Erythroblast (primary cell): ENCODE measurements around the gene WDR4.
"Not testable (repeated sequence)": the region's sequence is repeated elsewhere in the genome, so short reads cannot be mapped to it uniquely, and the experiment has no call there.

Experiments used
- DNase-seq, 2 experiments: peaks; one replicate each; lab custom pipeline; 2025; lab: John Stamatoyannopoulos, UW
- GATA1 ChIP-seq: IDR thresholded peaks from 2 replicates; pipeline ENCODE4 v1.6.1; 2011; ENCODE audit warnings: low read depth, mild to moderate bottlenecking, control low read depth, low read length, moderate library complexity
- POLR2A ChIP-seq: IDR thresholded peaks from 2 replicates; pipeline ENCODE4 v1.6.1; 2011; ENCODE audit warnings: mild to moderate bottlenecking, low read length

Gene WDR4

GRCh38 chr21:42835211-42835610 lies 44.1 kb downstream of the WDR4 start:
- TF ChIP-seq GATA1 (no peak), POLR2A (no peak)
- no peak for DNase-seq

DNA sequence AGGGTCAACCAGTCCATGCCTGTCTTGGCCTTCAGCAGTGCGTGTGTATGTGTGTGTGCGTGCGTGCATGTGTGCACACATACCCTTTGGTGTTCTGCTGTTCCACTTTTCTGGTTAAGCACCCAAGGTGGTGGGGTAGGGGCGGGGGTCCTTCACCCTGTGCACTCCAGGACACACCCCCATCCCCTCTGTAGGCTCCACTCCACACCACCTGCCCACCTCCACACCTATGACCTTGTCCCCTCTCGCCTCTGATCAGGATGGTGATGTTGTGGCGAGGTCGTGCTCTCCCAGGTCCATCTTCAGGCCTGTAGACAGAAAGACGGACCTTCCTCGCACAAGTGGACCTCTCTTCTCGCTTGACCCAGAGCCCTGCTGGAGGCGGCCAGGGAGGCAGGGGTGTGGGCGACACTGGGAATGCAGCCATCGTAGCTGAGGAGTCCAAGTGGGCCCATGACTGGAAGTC lies 44.6 kb downstream of the WDR4 start:
- DNase-seq, result no peak
- TF ChIP-seq POLR2A (no peak), GATA1 (no peak)

- DNase-seq, result no peak
- no peak for TF ChIP-seq GATA1
- TF ChIP-seq POLR2A, result no peak
These were observed 45.2 kb downstream of the WDR4 start for GRCh38 chr21:42833859-42834725.

- TF ChIP-seq POLR2A, result no peak
- TF ChIP-seq GATA1, result no peak
- DNase-seq, result peak; percentile 30 to 38
These were observed 45.9 kb downstream of the WDR4 start for GRCh38 chr21:42833439-42833815.

- DNase-seq, result not testable (repeated sequence)
These were observed 47.1 kb downstream of the WDR4 start for GRCh38 chr21:42832321-42832630.

DNA sequence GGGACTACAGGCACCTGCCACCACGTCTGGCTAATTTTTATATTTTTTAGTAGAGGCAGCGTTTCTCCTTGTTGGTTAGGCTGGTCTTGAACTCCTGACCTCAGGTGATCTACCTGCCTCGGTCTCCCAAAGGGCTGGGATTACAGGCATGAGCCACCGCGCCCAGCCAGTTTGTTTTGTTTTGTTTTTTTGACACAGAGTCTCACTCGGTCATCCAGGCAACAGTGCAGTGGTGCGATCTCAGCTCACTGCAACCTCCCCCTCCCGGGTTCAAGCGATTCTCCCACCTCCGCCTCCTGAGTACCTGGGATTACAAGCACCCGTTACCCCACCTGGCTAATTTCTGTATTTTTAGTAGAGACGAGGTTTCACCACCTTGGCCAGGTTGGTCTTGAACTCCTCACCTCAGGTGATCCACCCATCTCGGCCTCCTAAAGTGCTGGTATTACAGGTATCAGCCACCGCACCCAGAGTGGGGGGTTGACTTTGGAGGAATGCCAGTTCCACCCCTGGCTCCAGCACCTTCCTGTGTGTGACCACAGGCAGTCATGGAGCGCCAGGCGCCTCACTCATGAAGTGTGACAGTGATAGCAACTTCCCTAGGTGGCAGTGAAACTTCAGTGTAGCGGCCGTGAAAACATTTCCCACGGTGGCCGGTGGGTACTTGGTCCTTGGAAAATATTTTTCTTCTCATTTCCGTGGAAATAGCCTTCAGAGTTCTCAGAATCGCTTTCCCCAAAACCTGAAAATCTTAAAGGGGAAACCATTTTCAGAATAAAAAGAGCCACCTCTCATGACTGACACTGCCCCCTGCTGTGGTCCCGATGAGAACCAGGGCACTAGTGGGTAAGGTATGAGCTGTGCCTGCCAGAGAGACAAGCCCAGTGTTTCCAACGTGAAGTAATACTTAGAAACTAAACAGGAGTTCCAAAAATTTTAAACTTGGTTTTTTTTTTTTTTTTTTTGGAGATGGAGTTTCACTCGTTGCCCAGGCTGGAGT lies 48.6 kb downstream of the WDR4 start:
- TF ChIP-seq GATA1 (no peak), POLR2A (no peak)
- DNase-seq, result peak in 1 of 2 experiments; percentile 10

GRCh38 chr21:42829954-42830353 lies 49.4 kb downstream of the WDR4 start:
- TF ChIP-seq GATA1 (no peak), POLR2A (no peak)
- no peak for DNase-seq

DNA sequence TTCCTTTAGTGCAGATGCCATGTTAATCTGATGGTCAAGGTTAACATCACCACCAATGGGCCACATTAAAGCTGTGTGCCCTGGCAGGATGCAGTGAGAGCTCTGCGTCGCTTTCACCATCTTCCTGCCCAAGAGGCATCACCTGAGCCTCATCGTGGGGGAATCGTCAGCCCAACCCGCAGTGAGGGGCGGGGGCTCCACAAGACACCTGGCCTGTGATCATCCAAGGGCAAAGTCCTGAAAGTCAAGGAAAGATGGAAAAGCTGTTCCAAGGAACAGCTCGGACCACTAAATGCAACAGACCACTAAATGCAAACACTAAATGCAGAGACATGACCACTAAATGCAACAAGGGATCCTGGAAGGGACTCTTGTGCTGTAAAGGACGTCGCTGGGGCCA lies 49.9 kb downstream of the WDR4 start:
- DNase-seq, result no peak
- no peak for TF ChIP-seq GATA1
- no peak for TF ChIP-seq POLR2A

- TF ChIP-seq GATA1 (no peak), POLR2A (no peak)
- DNase-seq, result no peak
These were observed 51.8 kb downstream of the WDR4 start for GRCh38 chr21:42827588-42827987.

DNA sequence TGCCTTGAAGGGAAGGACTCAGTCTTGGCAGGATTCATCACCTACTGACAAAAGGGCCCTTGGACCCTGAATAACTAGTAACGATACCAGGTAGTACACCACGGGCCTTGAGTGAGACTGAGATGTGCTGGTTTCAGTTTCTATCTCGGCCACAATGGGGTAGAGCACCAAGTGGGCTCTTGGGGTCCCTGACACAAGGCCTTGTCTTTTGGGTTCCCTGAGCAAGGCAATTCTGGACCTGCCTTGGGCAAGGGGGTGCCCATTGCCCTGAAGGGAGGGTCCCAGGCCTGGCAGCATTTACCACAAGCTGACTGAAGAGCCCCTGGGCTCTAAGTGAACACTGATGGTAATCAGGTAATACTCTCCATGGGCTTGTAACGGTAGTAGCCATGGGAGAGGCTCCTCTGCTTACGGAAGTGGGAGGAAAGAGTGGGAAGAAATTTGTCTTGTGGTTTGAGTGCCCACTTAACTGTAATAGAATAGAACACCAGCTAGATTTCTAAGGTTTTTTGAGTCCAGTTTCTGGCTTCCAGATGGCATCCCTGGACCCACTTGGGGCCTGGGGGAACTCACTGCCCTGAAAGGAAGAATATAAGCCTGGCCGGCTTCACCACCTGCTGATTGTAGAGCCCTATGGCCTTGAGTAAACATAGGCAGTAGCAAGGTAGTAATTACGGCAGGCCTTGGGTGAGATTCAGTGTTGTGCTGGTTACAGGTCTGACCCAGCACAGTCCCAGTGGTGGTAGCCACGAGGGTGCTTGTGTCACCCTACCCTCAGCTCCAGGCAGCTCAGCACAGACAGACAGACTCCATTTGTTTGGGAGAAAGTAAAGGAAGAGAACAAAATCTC lies 58.5 kb downstream of the WDR4 start:
- TF ChIP-seq POLR2A, result no peak
- no peak for TF ChIP-seq GATA1
- no peak for DNase-seq

DNA sequence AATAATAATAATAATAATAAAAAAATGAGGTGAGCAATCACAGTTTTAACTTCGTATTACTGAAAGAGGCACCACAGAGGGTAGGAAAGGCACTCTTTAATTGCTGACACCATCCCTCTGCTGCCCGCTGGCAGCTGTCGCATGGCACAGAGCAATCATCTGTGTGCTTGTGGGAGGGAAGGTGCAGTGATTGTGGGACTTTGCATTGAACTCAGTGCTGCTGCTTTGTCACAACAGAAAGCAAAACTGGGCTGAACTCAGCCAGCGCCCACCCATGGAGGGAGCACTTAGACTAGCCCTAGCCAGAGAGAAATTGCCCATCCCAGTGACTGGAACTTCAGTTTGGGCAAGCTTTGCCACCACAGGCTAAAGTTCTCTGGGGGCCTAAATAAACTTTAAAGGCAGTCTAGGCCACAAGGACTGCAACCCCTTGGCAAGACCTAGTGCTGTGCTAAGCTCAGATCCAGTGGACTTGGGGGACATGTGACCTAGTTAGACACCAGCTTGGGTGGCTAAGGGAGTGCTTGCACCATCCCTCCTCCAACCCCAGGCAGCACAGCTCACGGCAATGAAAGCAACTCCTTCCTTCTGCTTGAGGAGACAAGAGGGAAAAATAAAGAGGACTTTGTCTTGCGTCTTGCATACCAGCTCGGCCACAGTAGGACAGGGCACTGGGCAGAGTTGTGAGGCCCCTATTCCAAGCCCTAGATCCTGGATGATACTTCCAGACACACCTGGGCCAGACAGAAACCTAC lies 59.3 kb downstream of the WDR4 start:
- TF ChIP-seq POLR2A (no peak), GATA1 (no peak)
- DNase-seq, result no peak

DNA sequence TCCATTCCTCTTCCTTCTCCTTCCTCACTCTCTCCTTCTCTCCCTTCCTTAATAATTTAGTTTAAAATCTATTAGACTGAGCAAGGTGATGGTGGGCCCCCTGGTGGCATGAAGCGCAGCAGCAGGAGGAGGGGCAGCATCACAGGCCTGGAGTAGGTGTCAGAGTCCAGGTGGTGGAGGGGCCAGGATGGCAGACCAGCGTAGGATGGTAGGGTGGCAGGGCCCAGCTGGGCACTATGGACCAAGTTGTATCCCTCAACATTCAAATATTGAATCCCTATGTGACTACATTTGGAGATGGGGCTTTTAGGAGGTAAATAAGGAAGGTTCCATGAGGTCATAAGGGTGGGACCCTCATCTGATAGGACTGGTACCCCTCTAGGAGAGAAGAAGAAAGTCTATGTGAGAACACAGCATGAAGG lies 61.0 kb downstream of the WDR4 start:
- no peak for TF ChIP-seq POLR2A
- TF ChIP-seq GATA1, result no peak
- peak; percentile 39 to 52 for DNase-seq

GRCh38 chr21:42815217-42815616 lies 64.1 kb downstream of the WDR4 start:
- no peak for TF ChIP-seq GATA1
- no peak for TF ChIP-seq POLR2A

DNA sequence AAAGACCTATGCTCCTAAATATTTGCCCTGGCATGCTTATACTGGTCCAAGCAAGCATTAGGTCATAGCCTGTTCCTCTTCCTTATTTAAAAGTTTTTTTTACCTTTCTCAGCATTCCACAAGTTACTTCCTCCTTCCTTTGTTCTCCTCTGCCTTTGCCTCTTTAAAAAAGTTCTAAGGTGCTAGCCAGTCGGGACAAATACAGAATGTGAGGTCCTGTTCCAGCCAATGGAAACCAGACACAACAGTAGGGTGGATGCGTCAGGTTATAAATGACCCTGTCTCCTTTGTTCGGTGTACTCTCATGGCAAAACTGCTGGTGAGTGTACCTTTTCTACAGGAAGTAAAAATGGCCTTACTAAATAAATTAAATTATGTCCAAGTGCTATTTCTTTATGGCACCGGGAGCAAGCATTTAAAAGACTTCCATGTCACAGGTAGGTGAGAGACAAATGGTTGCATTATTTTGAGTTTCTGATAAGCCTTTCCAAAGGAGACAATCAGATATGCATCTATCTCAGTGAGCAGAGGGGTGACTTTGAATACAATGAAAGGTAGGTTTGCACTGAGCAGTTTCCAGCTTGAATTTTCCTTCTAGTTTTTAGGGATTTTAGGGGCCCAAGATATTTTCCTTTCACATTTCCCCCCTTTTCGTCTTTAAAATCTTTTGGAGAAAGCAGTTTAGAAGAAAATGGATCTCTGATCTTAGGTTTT lies 66.7 kb downstream of the WDR4 start:
- not testable (repeated sequence) for DNase-seq

More at GRCh38 chr21:42815217-42815616, 64.1 kb downstream of the WDR4 start:
- no peak for DNase-seq
